Left ventricle myocardium inferior (tissue), 1 donor: Measurements from ENCODE around the gene RAB44. TPM values are rescaled to one million over a fixed set of nuclear protein-coding genes. Genes with fewer than 3 reads are reported as not detected.

ENCODE experiments used
- DNase-seq: peaks from one replicate; pipeline ENCODE4 v3.0.0-alpha.2; 2020
- H3K27ac ChIP-seq: fragments of 200-600 bp; replicated peaks from 2 replicates; pipeline ENCODE4 v1.8.0; 2021
- H3K27me3 ChIP-seq: fragments of 200-600 bp; 2 replicates; pipeline ENCODE4 v1.8.0; 2021; ENCODE audit warnings: low read depth
- H3K36me3 ChIP-seq: fragments of 200-600 bp; 2 replicates; pipeline ENCODE4 v1.8.0; 2021
- H3K4me1 ChIP-seq: fragments of 200-600 bp; 2 replicates; pipeline ENCODE4 v1.8.0; 2021
- H3K4me3 ChIP-seq: fragments of 200-600 bp; 2 replicates; pipeline ENCODE4 v1.8.0; 2021; ENCODE audit warnings: mild to moderate bottlenecking, moderate library complexity
- H3K9me3 ChIP-seq: fragments of 200-600 bp; replicated peaks from 2 replicates; pipeline ENCODE4 v1.8.0; 2021
- intact Hi-C: fragments of 100-400 bp; cut with micrococcal nuclease; formaldehyde crosslinking; loops from one replicate; pipeline ENCODE4 v1.11.0; 2022
- total RNA-seq: library from RNA; stranded (reverse); fragmentation: NEBNext Ultra II Directional; extraction: Animal tissue kit (Norgen Biotek cat#: 25700); gene quantifications from one replicate; pipeline ENCODE4 v1.2.1, GENCODE V29; 2021
- TF ChIP-seq, protein P1 (sequence below): fragments of 200-600 bp; IDR thresholded peaks from 2 replicates; pipeline ENCODE4 v1.8.0; 2021; ENCODE audit warnings: antibody characterized with exemption, mild to moderate bottlenecking, borderline replicate concordance
- donor health status: DM: no; HTN: yes; CAD: no; lungs with severe emphysema.

Gene RAB44
- total RNA-seq, 1 donor from 2014 or later = 0.05 TPM

DNA sequence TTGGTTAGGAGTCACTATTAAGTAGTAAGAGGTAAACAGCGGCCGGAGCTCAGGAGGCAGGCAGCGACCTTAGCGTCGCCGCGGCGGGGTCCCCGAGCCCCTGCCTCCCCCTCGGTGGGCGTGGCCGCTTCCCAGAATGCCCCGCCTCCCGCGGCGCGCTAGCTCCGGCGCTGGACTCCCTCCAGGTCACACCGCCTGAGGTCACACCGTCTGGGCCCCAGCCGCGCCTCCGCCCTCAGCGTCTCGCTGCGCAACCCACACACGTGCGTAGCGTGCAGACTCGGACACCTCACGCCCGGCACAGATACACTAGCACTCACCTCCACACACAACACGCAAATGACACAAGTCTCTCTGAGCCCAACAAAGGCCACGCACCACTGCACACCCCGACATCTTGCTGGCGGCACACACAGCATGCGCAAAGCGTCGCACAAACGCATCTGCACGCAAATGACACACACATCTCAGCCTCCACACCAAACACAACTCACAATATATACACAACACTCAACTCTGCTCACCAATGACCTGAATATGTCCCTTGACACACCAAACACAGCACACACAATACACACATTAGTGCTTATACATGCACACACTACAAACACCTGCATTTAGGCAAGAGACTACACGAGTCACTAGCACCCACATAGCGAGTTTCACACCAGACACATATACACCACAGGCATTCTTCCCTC, 36.7 kb upstream of the RAB44 start:
- Histone ChIP-seq H3K4me3 (peak overlapping the region; percentile 47), H3K27ac (no peak overlapping the region), H3K27me3 (no peaks in the 10 kb centered on the region), H3K4me1 (peaks cover 11% of the 10 kb centered on the region), H3K36me3 (no peaks in the 10 kb centered on the region), H3K9me3 (no peaks in the 10 kb centered on the region)
- TF ChIP-seq, protein P1, sequence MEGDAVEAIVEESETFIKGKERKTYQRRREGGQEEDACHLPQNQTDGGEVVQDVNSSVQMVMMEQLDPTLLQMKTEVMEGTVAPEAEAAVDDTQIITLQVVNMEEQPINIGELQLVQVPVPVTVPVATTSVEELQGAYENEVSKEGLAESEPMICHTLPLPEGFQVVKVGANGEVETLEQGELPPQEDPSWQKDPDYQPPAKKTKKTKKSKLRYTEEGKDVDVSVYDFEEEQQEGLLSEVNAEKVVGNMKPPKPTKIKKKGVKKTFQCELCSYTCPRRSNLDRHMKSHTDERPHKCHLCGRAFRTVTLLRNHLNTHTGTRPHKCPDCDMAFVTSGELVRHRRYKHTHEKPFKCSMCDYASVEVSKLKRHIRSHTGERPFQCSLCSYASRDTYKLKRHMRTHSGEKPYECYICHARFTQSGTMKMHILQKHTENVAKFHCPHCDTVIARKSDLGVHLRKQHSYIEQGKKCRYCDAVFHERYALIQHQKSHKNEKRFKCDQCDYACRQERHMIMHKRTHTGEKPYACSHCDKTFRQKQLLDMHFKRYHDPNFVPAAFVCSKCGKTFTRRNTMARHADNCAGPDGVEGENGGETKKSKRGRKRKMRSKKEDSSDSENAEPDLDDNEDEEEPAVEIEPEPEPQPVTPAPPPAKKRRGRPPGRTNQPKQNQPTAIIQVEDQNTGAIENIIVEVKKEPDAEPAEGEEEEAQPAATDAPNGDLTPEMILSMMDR = no peak
- DNase-seq = peak; percentile 68
- intact Hi-C loops = no loop called here

DNA sequence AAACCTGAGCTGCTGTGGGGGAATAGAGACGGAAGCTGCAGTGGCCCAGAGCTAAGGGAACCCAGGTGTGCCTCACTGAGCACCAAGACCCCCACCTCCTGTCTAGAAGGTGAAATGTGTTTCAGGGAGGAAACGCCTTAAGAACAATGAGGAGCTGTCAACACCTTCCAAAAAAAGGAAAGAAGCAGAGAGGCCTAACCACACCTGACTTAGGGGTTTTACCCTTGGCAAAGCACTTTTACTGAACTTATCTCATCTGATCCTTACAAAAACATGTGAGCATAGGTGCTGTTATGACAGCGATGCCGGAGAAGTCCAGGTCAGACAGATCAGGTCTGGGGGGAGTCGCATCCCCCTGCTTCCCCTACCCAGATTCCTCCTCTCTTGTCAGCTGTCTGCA, 35.2 kb upstream of the RAB44 start:
- Histone ChIP-seq H3K27ac (no peak overlapping the region), H3K4me1 (peaks cover 24% of the 10 kb centered on the region), H3K27me3 (no peaks in the 10 kb centered on the region), H3K4me3 (no peak overlapping the region), H3K9me3 (no peaks in the 10 kb centered on the region), H3K36me3 (no peaks in the 10 kb centered on the region)
- TF ChIP-seq, protein P1 = no peak
- no peak for DNase-seq
- intact Hi-C loops = no loop called here

DNA sequence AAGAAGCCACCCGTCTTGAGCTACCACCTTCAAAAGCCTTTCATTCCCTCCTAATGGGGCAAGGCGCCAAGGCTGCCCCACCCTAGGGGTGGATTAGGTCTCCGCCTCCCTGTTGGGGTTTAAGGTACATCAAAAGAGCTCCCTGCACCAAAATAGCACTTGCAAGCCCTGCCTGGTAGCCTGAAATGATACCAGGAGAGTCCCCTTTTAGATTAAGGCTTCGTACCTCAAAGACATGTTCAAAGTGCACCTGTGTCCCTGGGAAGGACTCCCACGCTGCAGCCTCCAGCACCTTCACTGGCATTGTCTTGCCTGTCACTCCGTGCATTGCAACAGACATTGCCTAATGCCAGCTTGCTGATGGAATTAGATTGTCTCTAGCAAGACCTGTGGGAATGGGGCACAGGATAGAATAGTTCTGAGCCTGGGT, 34.8 kb upstream of the RAB44 start:
- H3K4me3 ChIP-seq = no peak overlapping the region
- H3K27ac ChIP-seq = no peak overlapping the region
- no peaks in the 10 kb centered on the region for H3K36me3 ChIP-seq
- intact Hi-C loops = no loop called here
- TF ChIP-seq, protein P1 = no peak
- no peak for DNase-seq
- peaks cover 29% of the 10 kb centered on the region for H3K4me1 ChIP-seq
- no peaks in the 10 kb centered on the region for H3K27me3 ChIP-seq
- H3K9me3 ChIP-seq = no peaks in the 10 kb centered on the region

DNA sequence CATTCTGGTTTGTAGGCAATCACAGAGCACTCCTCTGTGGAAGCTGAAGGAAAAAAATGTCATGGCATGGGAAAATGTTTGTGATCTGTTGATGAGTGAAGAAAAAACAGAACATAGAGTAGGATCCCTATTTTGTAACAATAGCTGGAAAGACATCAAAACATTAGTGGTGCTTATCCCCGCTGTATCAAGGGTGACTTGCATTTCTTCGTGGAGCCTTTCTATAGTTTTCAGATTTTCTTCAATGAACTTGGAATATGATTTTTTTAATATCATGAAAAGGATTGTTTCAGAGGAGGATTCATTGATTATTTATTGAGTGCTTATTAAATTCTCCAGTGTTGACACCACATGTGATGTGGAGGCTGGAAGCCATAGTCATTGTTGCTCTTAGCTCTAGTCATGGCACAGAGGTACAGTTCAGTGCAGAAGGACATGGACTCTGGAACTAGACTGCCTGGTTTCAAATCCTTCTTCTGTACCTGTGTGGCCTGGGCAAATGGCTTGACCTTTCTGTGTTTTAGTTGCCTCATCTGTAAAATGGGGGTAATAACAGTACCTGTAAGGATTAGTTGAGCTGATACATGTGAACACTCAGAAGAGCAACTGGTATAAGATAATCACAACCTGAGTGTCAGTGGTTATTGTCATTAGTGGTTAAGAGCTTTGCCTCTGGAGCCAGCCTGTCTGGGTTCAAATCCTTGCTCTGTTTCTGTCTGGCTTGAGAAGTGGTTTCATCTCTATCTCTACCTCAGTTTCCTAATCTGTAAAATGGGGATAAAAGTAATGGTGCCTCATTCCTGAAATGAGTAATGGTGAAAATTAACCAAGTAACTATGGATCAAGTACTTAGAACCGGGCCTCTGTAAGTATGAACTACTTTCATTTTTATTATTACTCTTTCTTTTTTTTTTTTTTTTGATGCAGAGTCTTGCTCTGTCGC, 33.9 kb upstream of the RAB44 start:
- intact Hi-C loops = no loop called here
- no peak overlapping the region for H3K4me3 ChIP-seq
- peaks cover 34% of the 10 kb centered on the region for H3K4me1 ChIP-seq
- H3K9me3 ChIP-seq = no peaks in the 10 kb centered on the region
- no peaks in the 10 kb centered on the region for H3K36me3 ChIP-seq
- H3K27ac ChIP-seq = no peak overlapping the region
- DNase-seq = no peak
- no peaks in the 10 kb centered on the region for H3K27me3 ChIP-seq
- TF ChIP-seq, protein P1 = no peak

DNA sequence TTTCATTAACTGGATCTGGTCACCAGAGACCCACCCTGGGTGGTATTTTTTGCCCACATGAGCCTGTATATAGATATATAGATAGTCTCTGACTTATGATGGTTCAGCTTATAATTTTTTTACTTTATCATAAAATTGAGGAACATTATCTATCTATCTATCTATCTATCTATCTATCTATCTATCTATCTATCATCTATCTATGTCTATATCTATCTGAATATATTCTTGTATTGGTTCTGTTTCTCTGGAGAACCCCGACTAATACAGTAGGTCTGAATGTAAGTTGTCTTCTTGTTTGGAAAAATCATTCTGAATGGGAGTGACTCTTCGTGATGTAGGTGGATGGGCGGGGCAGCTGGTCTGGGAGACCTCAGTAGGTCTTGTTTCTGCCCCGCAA, 32.4 kb upstream of the RAB44 start:
- H3K36me3 ChIP-seq = no peaks in the 10 kb centered on the region
- H3K4me1 ChIP-seq = peaks cover 33% of the 10 kb centered on the region
- intact Hi-C loops = no loop called here
- H3K9me3 ChIP-seq = no peaks in the 10 kb centered on the region
- TF ChIP-seq, protein P1 = no peak
- H3K27ac ChIP-seq = no peak overlapping the region
- no peak for DNase-seq
- no peak overlapping the region for H3K4me3 ChIP-seq
- no peaks in the 10 kb centered on the region for H3K27me3 ChIP-seq
